SK-N-MC (cell line): ENCODE data around the gene CNRIP1.

Source experiments
- EZH2 ChIP-seq: fragments of 200-600 bp; sonication (generic); IDR thresholded peaks from one replicate; pipeline ENCODE4 v1.6.1; 2017; ENCODE audit warnings: antibody characterized with exemption
- POLR2AphosphoS5 ChIP-seq: IDR thresholded peaks from 2 replicates; pipeline ENCODE4 v1.6.1; 2012; ENCODE audit warnings: mild to moderate bottlenecking, low read depth, low read length, borderline replicate concordance

GRCh38 chr2:68272246-68272994, 47.3 kb downstream of the CNRIP1 start:
- TF ChIP-seq POLR2AphosphoS5 = no peak
- TF ChIP-seq EZH2 = no peak
